Chondrocyte (in vitro differentiated cells): ENCODE results near the gene CARHSP1. TPM values are rescaled to one million over a fixed set of nuclear protein-coding genes. Genes with fewer than 3 reads are reported as not detected.

ENCODE experiments used
- DNase-seq: peaks from one replicate; pipeline ENCODE4 v3.0.0; 2021; ENCODE audit warnings: mixed read lengths, low spot score
- H3K27ac Mint-ChIP-seq: one replicate; pipeline ENCODE4 v1.8.0; 2021; ENCODE audit warnings: mild to moderate bottlenecking, moderate library complexity, mixed read lengths; ENCODE audit not compliant: unreplicated experiment
- H3K27me3 Mint-ChIP-seq: 2 replicates; pipeline ENCODE4 v1.8.0; 2021; ENCODE audit warnings: low read depth, mixed read lengths
- H3K36me3 Mint-ChIP-seq: 2 replicates; pipeline ENCODE4 v1.8.0; 2021; ENCODE audit warnings: low read depth, mixed read lengths
- H3K4me1 Mint-ChIP-seq: 2 replicates; pipeline ENCODE4 v1.8.0; 2021; ENCODE audit warnings: low read depth, mild to moderate bottlenecking, mixed read lengths
- H3K4me3 Mint-ChIP-seq: one replicate; pipeline ENCODE4 v1.8.0; 2021; ENCODE audit warnings: mild to moderate bottlenecking, moderate library complexity, mixed read lengths; ENCODE audit not compliant: unreplicated experiment
- H3K9me3 Mint-ChIP-seq: 2 replicates; pipeline ENCODE4 v1.8.0; 2021; ENCODE audit warnings: low read depth, mixed read lengths
- CTCF ChIP-seq: fragments of 200-600 bp; sonication (generic); IDR thresholded peaks from 2 replicates; pipeline ENCODE4 v1.5.0; 2021; ENCODE audit warnings: antibody characterized with exemption, mild to moderate bottlenecking, moderate library complexity
- total RNA-seq: library from RNA; stranded (reverse); gene quantifications from 3 replicates; pipeline ENCODE4 v1.2.1, GENCODE V29; 2021

The CARHSP1 gene
- total RNA-seq, 1 donor from 2014 or later = 57.4 TPM

- peak; percentile 62 for DNase-seq
- Mint-ChIP-seq H3K4me1 (peaks cover 27% of the 10 kb centered on the region), H3K27me3 (no peaks in the 10 kb centered on the region), H3K4me3 (no peak overlapping the region), H3K36me3 (peaks cover 38% of the 10 kb centered on the region), H3K27ac (peak overlapping the region; percentile 58), H3K9me3 (no peaks in the 10 kb centered on the region)
- TF ChIP-seq CTCF = no peak
These were observed 14.4 kb downstream of the CARHSP1 start for GRCh38 chr16:8854298-8854948.

- peaks cover 38% of the 10 kb centered on the region for H3K36me3 Mint-ChIP-seq
- no peak overlapping the region for H3K27ac Mint-ChIP-seq
- H3K9me3 Mint-ChIP-seq = no peaks in the 10 kb centered on the region
- H3K4me3 Mint-ChIP-seq = no peak overlapping the region
- H3K4me1 Mint-ChIP-seq = peaks cover 25% of the 10 kb centered on the region
- H3K27me3 Mint-ChIP-seq = no peaks in the 10 kb centered on the region
- TF ChIP-seq CTCF = no peak
- DNase-seq = peak; percentile 15
These were observed 15.2 kb downstream of the CARHSP1 start for GRCh38 chr16:8853611-8854010.

- DNase-seq = peak; percentile 37
- Mint-ChIP-seq H3K27ac (no peak overlapping the region), H3K4me1 (peaks cover 24% of the 10 kb centered on the region), H3K9me3 (no peaks in the 10 kb centered on the region), H3K27me3 (no peaks in the 10 kb centered on the region), H3K36me3 (peaks cover 37% of the 10 kb centered on the region), H3K4me3 (no peak overlapping the region)
- TF ChIP-seq CTCF = no peak
These were observed 15.7 kb downstream of the CARHSP1 start for GRCh38 chr16:8853150-8853549.

GRCh38 chr16:8852534-8852933 lies 16.3 kb downstream of the CARHSP1 start:
- no peaks in the 10 kb centered on the region for H3K9me3 Mint-ChIP-seq
- TF ChIP-seq CTCF = no peak
- peak overlapping the region; percentile 59 for H3K27ac Mint-ChIP-seq

GRCh38 chr16:8851761-8852403 lies 16.9 kb downstream of the CARHSP1 start:
- Mint-ChIP-seq H3K4me1 (peaks cover 21% of the 10 kb centered on the region), H3K4me3 (no peak overlapping the region), H3K36me3 (peaks cover 31% of the 10 kb centered on the region), H3K9me3 (no peaks in the 10 kb centered on the region), H3K27me3 (no peaks in the 10 kb centered on the region), H3K27ac (no peak overlapping the region)
- peak; percentile 52 for DNase-seq
- TF ChIP-seq CTCF = no peak

More at GRCh38 chr16:8852534-8852933, 16.3 kb downstream of the CARHSP1 start:
- Mint-ChIP-seq H3K4me3 (no peak overlapping the region), H3K27me3 (no peaks in the 10 kb centered on the region), H3K36me3 (peaks cover 32% of the 10 kb centered on the region), H3K4me1 (peaks cover 21% of the 10 kb centered on the region)
- DNase-seq = peak; percentile 53
